Measurements from ENCODE around the gene SFXN4. TPM values are rescaled to one million over a fixed set of nuclear protein-coding genes. Genes with fewer than 3 reads are reported as not detected.
A peak's percentile ranks its signal among the peaks of the same experiment; 100 is the strongest.
"Not testable (repeated sequence)": the region's sequence is repeated elsewhere in the genome, so short reads cannot be mapped to it uniquely, and the experiment has no call there.

The SFXN4 gene
- polyA plus RNA-seq, 6 donors from 2014 or later = 11.0 to 17.1 (median 13.9) TPM

DNA sequence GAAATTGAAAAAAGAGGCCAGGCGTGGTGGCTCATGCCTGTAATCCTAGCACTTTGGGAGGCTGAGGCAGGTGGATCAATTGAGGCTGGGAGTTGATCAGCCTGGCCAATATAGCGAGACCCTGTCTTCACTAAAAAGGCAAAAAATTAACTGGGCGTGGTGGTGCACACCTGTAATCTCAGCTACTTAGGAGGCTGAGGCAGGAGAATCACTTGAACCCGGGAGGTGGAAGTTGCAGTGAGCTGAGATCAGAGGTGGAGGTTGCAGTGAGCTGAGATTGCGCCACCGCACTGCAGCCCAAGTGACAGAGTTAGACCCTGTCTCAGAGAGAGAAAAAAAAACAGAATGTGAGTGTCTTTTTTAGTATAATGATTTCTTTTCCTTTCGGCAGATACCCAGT, 59.6 kb downstream of the SFXN4 start:
- peak overlapping the region in 5 of 8 donors; percentile 29 to 91 (median 80) for H3K4me3 Mint-ChIP-seq
- H3K9me3 Mint-ChIP-seq; ATAC-seq (ENCODE audit: low read depth in 2 of 2); H3K4me1 Mint-ChIP-seq; H3K36me3 Mint-ChIP-seq; H3K27me3 Mint-ChIP-seq; DNase-seq; H3K27ac Mint-ChIP-seq: not testable (repeated sequence)

DNA sequence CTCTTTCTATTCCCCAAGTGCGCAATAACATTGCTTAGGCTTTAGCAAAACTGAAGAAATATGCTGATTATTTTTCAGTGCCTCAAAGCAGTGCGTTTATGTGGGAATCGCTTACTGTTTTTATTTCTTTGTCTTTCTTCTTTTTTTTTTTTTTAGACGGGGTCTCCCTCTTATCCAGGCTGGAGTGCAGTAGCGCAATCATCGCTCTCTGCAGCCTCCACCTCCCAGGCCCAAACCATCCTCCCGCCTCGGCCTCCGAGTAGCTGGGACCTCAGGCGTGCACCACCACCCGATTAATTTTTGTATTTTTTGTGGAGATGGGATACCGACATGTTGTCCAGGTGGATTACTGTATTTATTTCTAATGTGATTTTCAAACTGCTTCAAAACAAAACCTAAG, 60.4 kb downstream of the SFXN4 start:
- H3K9me3 Mint-ChIP-seq = no peaks in the 10 kb centered on the region
- peak overlapping the region; percentile 66 to 91 (median 80) for H3K4me3 Mint-ChIP-seq
- no peak for DNase-seq

DNA sequence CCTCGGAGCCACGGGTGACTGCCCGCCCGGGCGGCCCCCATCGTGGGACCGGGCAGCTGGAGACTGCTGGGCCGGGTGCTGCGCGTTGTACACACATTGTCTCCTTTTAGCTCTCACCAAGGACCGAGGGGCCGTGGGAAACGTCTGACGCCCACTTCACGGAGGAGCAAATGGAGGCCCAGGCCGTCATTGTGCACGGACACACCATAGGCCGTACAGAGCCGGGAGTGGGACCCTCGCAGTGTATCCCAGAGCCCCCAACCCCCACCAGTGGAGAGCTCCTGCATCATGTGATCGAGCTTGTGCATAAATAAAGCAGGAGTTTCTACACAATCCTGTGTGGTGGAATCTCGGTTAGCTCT, 60.9 kb downstream of the SFXN4 start:
- peaks cover 0 to 3% of the 10 kb centered on the region in 2 donors for H3K36me3 Mint-ChIP-seq
- H3K4me1 Mint-ChIP-seq = peaks cover 0 to 9% (median 8%) of the 10 kb centered on the region in 3 donors
- ATAC-seq (ENCODE audit: low read depth in 2 of 2) = no peak
- peak overlapping the region in 2 of 6 donors; percentile 24 to 49 for H3K27ac Mint-ChIP-seq
- no peaks in the 10 kb centered on the region for H3K27me3 Mint-ChIP-seq
- H3K9me3 Mint-ChIP-seq = no peaks in the 10 kb centered on the region
- no peak for DNase-seq
- peak overlapping the region; percentile 66 to 87 (median 80) for H3K4me3 Mint-ChIP-seq

More for the DNA sequence above, 60.4 kb downstream of the SFXN4 start:
- H3K27me3 Mint-ChIP-seq = no peaks in the 10 kb centered on the region
- H3K4me1 Mint-ChIP-seq = peaks cover 0 to 9% (median 8%) of the 10 kb centered on the region in 3 donors
- no peak for ATAC-seq (ENCODE audit: low read depth in 2 of 2)
- H3K27ac Mint-ChIP-seq = peak overlapping the region in 1 of 6 donors; percentile 49
- peaks cover 0 to 3% of the 10 kb centered on the region in 2 donors for H3K36me3 Mint-ChIP-seq

DNA sequence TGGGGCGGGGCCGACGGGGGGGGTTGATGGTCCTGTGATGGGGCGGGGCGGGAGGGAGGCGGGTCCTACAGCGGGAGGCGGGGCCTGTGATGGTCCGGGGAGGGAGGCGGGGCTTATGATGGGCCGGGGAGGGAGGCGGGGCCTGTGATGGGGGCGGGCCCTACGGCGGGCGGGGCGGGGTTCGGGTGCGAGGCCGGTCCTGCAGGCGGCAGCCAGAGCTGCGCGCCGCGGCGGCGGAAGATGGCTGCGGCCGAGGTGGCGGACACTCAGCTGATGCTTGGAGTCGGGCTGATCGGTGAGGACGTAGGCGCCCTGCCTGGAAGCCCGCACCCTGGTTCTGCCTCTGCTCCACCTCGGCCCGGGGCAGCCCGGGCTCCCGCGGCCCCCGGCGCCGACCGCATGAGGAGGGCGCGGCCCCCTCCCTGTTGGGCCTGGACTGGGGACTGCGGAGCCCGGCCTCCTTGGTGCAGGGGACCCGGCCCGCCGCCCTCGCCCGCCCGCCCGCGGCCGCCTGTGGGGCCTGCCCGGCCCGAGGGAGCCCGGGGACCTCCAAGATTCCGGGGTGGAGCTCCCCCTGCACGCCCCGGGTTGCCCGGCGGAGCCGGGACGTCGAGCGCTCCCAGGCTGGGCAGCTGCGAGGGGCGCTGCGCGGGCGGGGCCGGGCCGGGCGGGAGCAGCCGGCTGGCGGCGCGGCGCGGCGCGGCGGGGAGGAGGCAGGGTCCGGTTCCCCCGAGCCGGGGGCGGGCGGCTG, 61.4 kb downstream of the SFXN4 start, which contains the start of gene DENND10:
Gene DENND10, plus strand, starts transcription at position 211 of the 751 bp plus-strand sequence. Its CDS starts 30 bp downstream, at position 241.
- H3K4me1 Mint-ChIP-seq = peaks cover 0 to 9% (median 8%) of the 10 kb centered on the region in 3 donors
- H3K27ac Mint-ChIP-seq = peak within 1 kb of the TSS; percentile 41 to 96 (median 86)
- peak; percentile 58 for DNase-seq
- no peaks in the 10 kb centered on the region for H3K9me3 Mint-ChIP-seq
- no peaks in the 10 kb centered on the region for H3K27me3 Mint-ChIP-seq
- H3K36me3 Mint-ChIP-seq = peaks cover 0 to under 1% of the 10 kb centered on the region in 2 donors
- peak; percentile 79 to 81 for ATAC-seq (ENCODE audit: low read depth in 2 of 2)
- peak within 1 kb of the TSS; percentile 73 to 91 (median 82) for H3K4me3 Mint-ChIP-seq

DNA sequence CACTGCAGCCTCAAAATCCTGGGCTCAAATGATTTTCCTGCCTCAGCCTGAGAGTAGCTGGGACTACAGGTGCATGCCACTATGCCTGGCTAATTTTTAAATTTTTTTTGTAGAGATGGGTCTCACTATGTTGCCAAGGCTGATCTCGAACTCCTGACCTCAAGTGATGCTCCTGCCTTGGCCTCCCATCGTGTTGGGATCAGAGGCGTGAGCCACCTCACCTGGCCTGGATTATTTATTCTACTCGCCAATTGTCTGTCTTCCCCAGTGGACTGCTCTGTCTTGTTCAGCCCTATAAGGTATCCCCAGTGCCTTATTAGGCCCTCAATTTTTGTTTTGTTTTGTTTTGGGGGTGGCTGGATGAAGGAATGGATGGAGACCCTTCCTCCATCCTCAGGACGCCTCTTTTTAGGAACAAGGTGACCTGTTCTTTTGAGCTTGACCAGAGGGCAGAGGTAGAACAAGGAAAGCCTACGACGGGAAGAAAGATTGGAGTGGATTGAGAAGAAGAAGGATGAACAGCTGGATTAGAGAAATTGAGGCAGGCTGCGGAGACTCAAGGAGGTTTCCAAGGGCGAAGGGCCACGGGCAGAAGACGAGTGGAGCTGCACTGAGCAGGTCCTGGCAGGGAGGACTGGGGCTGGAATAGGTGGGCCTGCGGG, 62.1 kb downstream of the SFXN4 start:
- Mint-ChIP-seq H3K27ac (peak overlapping the region; percentile 41 to 96 (median 86)), H3K27me3 (no peaks in the 10 kb centered on the region), H3K36me3 (no peaks in the 10 kb centered on the region), H3K9me3 (no peaks in the 10 kb centered on the region), H3K4me1 (peaks cover 0 to 9% (median 8%) of the 10 kb centered on the region in 3 donors), H3K4me3 (peak overlapping the region; percentile 51 to 91 (median 76))
- ATAC-seq (ENCODE audit: low read depth in 2 of 2) (no peak), DNase-seq (no peak)

DNA sequence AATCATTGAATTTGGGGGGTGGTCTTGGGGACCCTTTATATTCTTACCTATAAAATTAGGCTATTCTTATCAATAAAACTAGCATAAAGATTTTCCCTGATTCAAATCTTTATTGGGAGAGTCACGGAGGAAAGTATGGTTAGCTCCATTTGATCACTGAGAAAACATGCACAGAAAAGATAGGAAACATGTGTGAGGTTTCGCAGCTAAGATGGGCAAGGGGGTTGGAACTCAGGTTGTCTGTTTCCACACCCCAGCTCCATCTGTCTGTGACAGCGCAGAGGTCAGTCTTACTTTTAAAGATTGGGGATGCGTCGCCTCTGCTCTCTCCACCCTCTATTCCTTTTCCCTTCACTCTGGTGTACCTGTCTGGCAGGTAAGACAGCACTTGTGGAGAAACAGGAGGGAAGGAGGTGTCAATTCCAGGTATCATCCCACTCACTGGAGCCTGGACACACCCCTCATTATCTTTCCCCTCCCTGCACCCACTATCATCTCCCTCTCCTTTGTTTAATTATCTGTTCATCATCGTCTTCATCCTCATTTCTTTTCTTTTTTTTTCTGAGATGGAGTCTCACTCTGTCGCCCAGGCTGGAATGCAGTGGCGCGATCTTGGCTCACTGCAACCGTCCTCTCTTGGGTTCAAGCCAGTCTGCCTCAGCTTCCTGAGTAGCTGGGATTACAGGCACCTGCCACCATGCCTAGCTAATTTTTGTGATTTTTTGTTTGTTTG, 64.0 kb downstream of the SFXN4 start:
- Mint-ChIP-seq H3K4me1 (peaks cover 0 to 9% (median 8%) of the 10 kb centered on the region in 3 donors), H3K27me3 (no peaks in the 10 kb centered on the region), H3K36me3 (no peaks in the 10 kb centered on the region), H3K27ac (peak overlapping the region in 1 of 6 donors; percentile 68), H3K9me3 (no peaks in the 10 kb centered on the region), H3K4me3 (peak overlapping the region in 2 of 8 donors; percentile 5 to 52)
- no peak for ATAC-seq (ENCODE audit: low read depth in 2 of 2)
- no peak for DNase-seq

DNA sequence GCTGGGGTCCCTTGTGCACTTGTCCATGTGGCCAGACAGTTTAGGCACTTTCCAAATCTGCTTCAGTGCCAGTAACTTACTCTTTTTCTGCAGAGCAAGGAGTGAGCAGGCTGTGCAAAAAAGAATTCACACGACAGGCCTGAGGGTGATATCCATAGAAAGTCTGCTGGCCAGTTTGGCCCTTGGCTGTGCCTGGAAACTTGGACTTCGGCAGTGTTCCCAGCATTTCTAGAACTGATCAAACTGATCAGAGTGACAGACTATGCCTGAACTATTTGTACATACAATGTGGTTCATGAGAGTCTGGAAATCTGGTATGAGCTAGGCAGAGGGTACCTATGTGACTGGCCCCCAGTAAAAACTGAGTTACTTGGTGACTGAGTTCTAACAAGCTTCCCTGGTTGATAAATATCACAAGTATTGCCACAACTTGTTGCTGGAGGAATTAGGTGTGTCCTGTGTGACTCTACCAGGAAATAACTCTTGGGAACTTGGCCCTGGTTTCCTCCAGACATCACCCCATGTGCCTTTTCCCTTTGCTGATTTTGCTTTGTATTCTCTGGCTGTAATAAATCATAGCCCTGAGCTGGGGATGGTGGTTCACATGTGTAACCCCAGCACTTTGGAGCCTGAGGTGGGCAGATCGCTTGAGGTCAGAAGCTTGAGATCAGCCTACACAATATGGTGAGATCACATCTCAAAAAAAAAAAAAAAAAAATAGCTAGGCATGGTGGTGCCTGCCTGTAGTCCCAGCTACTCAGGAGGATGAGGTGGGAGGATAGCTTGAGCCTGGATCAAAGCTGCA, 64.9 kb downstream of the SFXN4 start:
- ATAC-seq (ENCODE audit: low read depth in 2 of 2) (no peak), DNase-seq (no peak)
- Mint-ChIP-seq H3K27me3 (peaks cover 0 to 4% (median 0%) of the 10 kb centered on the region in 3 donors), H3K9me3 (no peaks in the 10 kb centered on the region), H3K4me3 (peak overlapping the region in 1 of 8 donors; percentile 12), H3K27ac (no peak overlapping the region), H3K4me1 (peaks cover 0 to 12% (median 9%) of the 10 kb centered on the region in 3 donors), H3K36me3 (no peaks in the 10 kb centered on the region)

DNA sequence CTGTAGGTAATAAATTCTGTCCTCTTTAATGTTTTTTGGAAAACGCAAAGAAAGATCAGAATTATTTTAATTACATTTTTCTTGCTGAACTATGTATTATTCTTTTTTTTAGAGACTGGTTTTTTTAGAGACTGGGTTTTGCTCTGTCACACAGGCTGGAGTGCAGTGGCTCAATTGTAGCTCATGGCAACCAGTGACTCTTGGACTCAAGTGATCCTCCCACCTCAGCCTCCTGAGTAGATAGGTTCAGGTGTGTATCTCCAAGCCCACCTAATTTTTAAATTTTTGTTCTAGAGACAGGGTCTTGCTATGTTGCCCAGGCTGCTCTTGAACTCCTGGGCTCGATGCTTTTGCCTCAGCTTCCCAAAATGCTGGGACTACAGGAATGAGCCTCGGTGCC, 66.9 kb downstream of the SFXN4 start:
- Mint-ChIP-seq H3K4me1 (peaks cover 0 to 11% (median 4%) of the 10 kb centered on the region in 3 donors), H3K27ac (no peak overlapping the region), H3K27me3 (peaks cover 0 to 4% (median 0%) of the 10 kb centered on the region in 3 donors), H3K9me3 (no peaks in the 10 kb centered on the region), H3K4me3 (no peak overlapping the region), H3K36me3 (no peaks in the 10 kb centered on the region)
- no peak for ATAC-seq (ENCODE audit: low read depth in 2 of 2)
- no peak for DNase-seq

DNA sequence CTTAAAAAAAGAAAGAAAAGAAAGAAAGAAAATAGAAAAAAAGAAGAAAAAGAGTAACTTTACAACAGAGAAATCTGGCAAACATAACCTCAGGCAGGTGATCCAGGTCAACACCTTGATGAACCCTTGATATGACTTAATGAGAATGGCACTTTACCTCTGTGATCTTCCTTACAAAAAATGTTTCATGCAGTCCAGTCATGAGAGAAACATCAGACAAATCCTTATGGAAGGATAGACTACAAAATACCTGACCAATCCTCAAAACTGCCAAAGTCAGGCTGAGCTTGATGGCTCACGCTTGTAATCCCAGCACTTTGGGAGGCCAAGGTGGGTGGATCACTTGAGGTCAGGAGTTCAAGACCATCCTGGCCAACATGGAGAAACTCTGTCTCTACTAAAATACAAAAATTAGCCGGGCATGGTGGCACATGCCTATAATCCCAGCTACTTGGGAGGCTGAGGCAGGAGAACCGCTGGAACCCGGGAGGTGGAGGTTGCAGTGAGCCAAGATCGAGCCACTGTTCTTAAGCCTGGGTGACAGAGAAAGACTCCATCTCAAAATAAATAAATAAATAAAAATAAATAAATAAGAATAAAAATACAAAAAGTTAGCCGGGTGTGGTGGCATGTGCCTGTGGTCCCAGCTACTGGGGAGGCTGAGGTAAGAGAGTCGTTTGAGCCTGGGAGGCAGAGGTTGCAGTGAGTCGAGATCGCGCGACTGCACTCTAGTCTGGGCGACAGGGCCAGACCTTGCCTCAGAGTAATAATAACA, 68.7 kb downstream of the SFXN4 start:
- H3K4me3 Mint-ChIP-seq; H3K36me3 Mint-ChIP-seq; H3K4me1 Mint-ChIP-seq; DNase-seq; H3K9me3 Mint-ChIP-seq; ATAC-seq (ENCODE audit: low read depth in 2 of 2); H3K27ac Mint-ChIP-seq: not testable (repeated sequence)
- H3K27me3 Mint-ChIP-seq = peaks cover 0 to 12% (median 4%) of the 10 kb centered on the region in 3 donors

DNA sequence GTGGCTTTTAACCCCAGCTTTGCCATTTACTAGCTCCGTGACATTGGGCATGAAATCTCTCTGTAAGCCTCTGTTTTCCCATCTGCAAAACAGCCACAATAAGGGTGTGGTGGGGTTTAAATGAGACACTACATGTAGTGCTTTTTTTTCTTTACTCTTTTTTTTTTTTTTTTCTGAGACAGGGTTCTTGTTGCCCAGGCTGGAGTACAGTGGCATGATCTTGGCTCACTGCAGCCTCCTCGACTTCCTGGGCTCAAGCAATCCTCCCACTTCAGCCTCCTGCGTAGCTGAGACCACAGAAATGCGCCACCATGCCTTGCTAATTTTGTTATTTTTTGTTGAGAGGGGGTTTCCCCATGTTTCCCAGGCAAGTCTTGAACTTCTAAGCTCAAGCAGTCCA, 69.9 kb downstream of the SFXN4 start:
- ATAC-seq (ENCODE audit: low read depth in 2 of 2) (no peak), DNase-seq (no peak)
- peaks cover 0 to 14% (median 9%) of the 10 kb centered on the region in 3 donors for H3K4me1 Mint-ChIP-seq
- no peaks in the 10 kb centered on the region for H3K9me3 Mint-ChIP-seq
- peaks cover 0 to 12% (median 4%) of the 10 kb centered on the region in 3 donors for H3K27me3 Mint-ChIP-seq
- H3K36me3 Mint-ChIP-seq = no peaks in the 10 kb centered on the region
- no peak overlapping the region for H3K4me3 Mint-ChIP-seq
- H3K27ac Mint-ChIP-seq = no peak overlapping the region

DNA sequence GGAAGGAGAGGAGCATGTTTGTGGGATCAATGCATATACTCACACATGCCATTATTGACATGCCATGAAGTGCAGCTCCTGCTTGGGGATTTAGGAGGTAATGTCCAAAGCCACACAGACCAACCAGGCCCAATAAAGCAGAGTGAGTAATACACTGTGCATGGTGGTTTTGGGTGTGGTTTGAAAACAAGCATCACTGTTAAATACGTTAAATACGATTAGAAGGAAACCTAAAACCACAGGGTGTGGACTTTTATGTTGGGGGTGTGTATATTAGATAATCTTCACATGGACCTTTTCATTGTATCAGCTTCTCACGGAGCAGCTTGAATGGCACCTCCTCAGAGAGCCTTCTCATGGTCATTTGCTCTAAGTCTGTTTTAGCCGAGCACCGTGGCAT, 74.5 kb downstream of the SFXN4 start:
- DNase-seq (no peak), ATAC-seq (ENCODE audit: low read depth in 2 of 2) (peak; percentile 61 to 79)
- peaks cover 0 to 4% (median 0%) of the 10 kb centered on the region in 7 donors for H3K9me3 Mint-ChIP-seq
- H3K4me1 Mint-ChIP-seq = peaks cover 10 to 36% (median 14%) of the 10 kb centered on the region in 3 donors
- peak overlapping the region in 3 of 6 donors; percentile 24 to 81 (median 32) for H3K27ac Mint-ChIP-seq
- H3K4me3 Mint-ChIP-seq = peak overlapping the region in 4 of 8 donors; percentile 12 to 66 (median 32)
- H3K27me3 Mint-ChIP-seq = peaks cover 0 to 12% (median 2%) of the 10 kb centered on the region in 3 donors
- H3K36me3 Mint-ChIP-seq = no peaks in the 10 kb centered on the region
